Measurements from ENCODE around the gene CACNA1D.

Gene CACNA1D

DNA sequence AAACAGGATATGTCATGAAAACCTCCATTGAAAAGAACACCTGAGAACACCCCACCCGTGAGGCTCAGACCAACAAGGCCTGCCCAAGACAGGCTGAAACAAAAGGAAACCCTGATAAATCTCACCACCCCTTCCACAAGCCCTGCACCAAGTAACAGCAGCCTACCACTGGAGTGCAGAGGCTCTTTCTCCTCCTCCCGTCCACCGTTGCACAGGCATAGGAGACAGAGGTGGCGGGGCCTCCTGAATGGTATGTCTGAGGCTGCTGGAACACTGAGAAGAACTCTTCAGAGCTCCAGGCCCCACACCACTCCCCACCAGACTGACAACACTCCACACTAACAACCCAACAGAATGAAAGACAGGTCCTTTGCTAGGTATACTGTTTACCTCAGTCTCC lies 330.4 kb downstream of the CACNA1D start:
- no peak for DNase-seq (ENCODE audit: low spot score)

DNA sequence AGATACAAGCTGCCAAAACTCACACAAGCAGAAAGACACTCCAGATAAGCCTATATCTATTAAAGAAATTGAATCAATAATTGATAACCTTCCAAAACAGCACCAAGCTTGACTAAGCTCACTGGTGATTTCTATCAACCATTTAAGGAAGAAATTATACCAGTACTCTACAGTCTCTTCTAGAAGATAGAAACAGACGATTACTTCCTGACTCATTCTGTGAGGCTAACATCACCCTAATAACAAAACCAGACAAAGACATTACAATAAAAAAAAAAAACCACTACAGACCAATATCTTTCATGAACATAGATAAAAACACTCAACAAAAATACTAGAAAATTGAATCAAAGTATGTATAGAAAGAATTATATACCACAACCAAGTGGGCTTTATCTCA lies 331.6 kb downstream of the CACNA1D start:
- DNase-seq (ENCODE audit: low spot score), result no peak

DNA sequence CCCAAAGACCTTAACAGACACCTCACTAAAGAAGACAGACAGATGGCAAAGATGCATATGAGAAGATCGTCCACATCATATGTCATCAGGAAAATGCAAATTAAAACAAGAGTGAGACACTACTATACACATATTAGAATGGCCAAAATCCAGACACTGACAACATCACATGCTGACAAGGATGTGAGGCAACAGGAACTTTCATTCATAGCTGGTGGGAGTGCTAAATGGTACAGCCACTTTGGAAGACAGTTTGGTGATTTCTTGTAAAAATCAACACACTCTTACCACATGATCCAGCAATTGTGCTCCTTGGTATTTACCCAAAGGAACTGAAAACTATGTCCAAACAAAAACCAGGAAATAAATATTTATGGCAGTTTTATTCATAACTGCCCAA lies 334.2 kb downstream of the CACNA1D start:
- no peak for DNase-seq (ENCODE audit: low spot score)

DNA sequence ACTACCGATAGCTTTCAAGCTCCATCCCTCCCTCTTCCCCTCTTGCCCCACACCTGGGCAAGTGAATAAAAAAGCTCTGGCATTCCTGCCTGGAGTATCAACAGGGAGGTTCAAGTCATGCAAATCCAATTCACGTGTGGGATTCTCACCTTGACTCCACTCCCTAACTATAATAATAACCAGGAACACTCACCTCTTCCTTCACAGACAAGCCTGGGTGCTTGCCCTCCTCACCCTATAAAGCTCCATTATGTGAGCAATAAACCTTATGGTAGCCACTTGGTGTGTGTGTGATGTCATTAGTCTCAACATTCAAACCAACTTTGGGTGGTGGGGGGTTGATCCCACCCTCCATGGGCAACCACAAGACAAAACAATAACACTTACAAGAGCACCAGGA lies 335.2 kb downstream of the CACNA1D start:
- no peak for DNase-seq (ENCODE audit: low spot score)

DNA sequence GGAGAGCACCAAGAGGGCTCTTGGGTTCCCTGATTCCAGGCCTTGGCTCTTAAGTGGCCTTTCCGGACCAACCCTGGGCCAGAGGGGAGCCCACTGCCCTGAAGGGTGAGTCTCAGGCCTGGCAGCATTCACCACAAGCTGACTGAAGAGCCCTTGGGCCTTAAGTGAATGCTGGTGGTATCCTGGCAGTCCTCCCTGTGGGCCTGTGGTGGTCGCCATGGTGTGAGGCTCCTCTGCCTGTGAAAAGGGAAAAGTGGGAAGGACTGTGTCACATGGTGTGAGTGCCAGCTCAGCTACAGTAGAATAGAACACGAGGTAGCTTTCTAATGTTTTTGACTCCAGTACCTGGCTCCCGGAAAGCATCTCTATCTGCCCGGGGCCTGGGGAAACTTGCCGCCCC lies 336.5 kb downstream of the CACNA1D start:
- DNase-seq (ENCODE audit: low spot score), result no peak

DNA sequence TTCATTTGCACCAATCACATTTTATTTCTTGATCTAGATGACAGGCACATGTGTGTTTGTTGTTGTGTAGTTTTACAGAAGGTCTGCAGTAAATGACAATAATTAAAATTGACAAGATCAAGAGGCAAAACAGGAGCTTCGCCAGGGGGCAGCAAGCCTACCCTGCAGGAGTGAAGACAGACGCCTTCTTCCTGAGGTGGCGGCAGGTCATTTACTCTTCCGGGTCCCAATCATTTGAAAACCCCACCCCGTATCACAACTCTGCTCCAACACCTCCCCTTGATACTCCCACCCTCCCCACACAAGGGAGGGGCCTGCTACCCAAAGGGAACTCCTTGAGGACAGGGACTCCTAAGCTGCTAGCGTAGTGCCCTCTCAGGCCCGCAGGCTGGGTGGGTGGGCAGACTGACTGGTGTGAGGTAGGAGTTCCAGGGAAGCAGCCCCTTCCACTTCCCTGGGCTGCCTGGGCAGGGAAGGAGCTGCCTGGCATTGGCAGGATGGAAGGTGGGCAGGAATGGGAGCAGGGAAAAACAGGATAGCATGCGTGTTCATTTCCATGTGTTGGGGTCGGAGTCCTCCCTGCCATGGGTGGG lies 338.7 kb downstream of the CACNA1D start:
- DNase-seq (ENCODE audit: low spot score), result no peak

DNA sequence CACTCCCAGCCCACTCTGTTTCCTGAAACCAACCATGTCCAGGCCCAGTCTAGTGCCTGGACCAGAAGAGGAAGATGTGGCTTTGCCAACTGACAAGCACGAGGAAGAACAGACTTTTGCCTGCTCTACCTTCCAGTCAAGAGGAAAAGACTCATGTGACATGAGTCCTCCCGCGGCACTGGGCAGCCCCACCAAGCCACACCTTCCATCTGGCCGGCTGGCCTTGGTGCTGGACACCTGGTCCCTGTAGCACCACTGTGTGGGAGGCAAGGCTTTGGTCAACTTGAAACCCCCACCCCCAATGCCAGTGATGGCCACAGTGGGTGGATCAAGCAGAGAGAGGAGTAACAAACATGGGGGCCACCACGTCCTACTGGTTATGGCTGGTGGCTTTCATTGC lies 339.3 kb downstream of the CACNA1D start:
- DNase-seq (ENCODE audit: low spot score), result no peak

DNA sequence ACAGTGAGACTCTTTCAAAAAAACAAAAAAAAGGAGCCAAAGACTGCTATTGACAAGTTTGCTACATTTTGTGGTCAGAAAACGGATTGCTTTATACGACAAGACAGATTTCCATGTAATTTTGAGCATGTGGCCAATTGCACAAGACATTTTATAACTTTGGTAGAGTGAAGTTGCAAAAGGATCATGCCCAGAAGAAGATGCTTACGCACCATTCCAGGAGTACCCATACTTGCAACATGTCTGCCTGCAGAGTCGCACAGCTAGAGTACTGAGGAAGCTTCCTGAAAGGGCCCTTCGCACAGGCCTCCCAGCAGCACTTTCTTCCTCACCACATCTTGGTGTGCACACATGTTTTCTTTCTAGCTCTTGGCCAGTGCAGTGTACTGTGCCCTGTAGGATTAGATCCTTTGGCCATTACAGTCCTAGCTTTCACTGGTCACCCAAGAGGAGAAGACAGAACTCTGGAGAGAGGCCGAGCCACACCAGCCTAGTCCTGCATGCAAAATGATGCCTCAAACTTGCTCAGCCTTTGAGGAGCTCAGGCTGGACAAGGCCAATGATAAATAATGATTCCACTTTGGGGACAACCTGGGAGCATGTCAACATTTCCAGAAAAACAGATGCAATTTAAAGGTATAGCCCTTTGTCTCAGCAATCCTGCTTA lies 340.2 kb downstream of the CACNA1D start:
- DNase-seq (ENCODE audit: low spot score), result no peak

DNA sequence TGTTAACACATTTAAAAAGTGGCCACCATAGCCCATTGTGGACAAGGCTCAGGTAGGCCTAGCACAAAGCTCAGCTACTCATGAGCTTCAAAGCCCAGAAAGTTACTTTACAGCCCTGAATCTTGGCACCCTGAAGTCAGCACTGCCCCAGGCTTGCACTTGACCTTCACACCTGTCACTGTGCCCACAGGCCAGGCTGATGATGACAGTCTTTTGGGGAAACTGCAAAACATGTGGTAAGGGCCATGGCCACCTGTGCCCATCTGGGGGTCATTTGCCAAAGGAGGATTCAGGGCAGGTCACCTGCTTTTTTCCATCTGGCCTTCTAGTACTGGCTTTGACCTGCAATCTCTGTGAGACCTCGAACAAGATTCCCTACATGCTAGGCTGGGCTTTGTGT lies 340.8 kb downstream of the CACNA1D start:
- no peak for DNase-seq (ENCODE audit: low spot score)

DNA sequence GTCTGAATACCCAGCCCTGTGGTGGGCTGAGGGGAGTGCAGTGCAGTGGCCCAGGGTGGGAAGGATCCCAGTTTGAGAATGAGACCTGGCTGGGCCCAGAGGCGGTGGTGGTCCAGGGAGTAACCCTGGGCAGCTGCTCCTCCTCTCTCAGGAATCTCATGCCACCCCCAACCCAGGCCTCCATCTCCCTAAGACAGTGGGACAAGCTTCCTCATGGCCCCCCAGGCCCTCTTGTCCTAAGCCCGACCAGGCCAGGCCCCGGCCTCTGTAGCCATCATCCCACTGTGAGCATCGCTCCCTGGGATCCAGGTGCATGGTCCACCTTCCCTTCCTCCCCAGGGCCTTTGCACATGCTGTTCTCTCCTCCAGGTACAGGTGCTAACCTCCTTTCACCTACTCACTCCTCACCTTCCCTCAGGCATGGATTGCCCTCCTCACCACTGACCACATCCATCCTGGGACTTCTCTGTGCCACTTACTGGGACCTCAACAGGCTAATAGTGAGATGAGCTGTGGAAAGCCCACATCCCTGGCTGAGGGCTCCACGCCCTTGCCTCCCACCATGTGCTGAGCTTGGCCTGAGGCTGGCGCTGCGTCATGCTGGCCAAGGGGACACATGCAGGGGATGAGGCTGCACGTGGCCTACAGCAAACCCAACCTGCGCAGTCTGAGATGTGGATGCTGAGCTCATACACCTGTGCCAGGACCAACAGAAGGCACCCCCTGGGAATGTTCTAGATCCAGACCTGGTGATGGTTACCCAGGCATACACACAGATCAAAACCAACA lies 341.9 kb downstream of the CACNA1D start:
- DNase-seq (ENCODE audit: low spot score), result no peak

DNA sequence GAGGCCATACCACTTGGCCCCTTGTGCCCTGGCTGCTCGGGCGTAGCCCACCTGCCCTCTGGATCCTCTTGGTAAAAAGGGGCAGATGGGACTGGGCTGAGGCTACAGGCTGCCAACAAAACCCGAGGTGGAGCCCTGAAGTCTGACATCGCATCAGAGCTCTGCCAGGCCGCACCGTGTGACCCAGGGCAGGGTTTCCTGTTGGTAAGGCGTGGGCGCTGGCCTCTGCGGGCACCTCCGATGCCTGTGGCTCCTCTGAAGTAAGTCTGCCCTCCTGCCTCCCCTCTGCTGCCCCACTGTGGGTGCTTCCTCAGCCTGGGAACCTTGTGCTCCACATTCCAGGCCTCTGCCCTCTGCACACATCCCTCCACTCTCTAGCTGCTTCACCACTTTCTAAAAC lies 342.9 kb downstream of the CACNA1D start:
- DNase-seq (ENCODE audit: low spot score), result no peak

DNA sequence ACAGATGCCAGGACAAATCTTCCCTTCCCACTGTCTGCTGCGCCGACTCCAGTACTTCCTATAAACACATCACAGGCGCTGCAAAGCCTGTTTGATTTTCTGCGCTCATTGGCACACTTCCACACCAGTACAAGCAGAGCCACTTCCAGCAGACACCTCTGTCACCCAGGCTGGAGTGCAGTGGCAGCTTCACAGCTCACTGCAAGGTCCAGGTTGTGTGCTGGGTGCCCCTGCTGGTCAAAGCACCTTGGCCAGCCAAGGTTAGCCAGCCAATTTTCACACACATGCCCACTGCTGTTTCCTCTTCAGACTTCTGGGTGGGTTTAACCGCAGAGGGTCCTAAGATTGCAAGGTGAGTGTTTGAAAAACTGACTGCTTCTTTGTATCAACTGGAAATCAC lies 346.9 kb downstream of the CACNA1D start:
- DNase-seq (ENCODE audit: low spot score), result no peak

DNA sequence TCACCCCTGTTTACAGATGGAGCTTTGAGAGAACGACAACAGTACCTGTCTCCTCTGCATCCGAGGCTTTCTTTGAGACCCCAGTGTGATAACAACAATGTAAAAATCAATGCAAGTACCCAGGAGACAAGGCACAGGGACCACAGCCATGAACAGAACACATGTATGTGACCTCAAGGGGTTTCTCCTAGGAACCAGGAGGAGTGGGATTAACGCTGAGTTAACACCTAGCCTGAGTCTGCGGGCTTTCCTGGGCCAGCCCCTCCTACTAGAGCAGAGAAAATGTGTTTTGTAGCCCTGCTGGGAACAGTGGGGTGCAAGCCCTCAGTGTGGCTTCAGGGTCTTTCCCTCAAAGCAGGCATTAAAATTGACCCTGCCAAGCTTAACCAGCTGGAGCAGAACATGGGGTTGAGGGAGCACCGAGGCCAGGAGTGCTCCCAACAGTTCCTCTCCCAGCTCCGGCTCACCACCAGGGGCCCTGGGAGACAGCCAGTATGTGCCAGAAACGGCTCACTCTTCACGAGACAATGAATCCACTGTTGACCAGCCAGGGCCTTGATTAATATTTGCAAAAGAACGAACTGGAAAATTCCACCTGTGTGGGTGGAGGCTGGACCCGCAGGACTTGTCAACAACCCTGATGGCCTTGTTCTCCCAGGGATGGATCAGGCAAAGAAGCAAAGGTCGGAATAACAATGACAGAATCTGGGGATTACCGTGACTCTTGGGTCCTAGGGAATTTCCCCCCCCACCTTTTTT lies 348.2 kb downstream of the CACNA1D start:
- DNase-seq (ENCODE audit: low spot score), result no peak

DNA sequence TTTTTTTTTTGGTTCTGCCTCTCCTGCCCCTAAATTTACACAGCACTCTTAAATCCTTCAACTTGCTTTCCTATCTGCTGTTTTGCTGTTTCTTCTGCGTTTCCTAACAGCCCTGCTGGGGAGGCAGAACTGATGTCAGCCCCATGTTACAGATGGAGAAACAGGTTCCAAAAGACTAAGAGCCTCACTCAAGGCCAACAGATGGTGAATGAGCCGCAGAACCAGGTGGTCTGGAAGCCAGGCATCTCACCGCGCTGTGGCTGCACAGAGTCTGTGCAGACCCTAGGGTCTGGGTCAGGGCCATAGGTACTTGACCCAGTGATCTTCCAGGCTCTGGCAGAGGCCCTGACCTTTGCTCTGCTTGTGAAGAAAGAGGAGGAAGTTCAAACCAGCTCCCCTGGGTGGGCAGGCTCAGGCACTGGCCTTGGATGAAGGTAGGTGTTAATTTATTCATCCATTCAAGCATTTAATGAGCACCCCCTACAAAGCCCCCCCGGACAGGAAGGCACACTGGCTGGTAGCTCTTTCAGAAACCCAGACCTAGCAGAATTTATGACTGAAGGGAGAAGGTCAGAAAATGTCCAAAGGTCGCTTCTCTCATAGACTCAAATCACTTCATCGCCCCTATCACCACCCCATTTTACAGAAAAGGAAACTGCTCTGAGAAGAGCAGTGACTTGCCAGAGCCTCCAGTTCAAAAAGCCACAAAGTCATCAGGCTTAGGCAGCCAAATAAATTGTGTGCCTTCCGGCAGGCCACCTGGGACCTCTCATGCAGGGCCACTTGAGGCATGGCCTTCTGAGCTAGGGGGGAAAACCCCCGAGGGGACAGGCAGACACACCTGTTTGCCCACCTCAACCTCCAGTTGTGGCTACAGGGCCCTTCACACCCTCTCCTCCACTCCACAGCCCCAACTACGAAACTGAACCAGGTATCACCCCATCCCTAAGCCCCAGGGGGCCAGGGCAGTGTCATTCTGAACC lies 349.1 kb downstream of the CACNA1D start:
- DNase-seq (ENCODE audit: low spot score), result no peak

DNA sequence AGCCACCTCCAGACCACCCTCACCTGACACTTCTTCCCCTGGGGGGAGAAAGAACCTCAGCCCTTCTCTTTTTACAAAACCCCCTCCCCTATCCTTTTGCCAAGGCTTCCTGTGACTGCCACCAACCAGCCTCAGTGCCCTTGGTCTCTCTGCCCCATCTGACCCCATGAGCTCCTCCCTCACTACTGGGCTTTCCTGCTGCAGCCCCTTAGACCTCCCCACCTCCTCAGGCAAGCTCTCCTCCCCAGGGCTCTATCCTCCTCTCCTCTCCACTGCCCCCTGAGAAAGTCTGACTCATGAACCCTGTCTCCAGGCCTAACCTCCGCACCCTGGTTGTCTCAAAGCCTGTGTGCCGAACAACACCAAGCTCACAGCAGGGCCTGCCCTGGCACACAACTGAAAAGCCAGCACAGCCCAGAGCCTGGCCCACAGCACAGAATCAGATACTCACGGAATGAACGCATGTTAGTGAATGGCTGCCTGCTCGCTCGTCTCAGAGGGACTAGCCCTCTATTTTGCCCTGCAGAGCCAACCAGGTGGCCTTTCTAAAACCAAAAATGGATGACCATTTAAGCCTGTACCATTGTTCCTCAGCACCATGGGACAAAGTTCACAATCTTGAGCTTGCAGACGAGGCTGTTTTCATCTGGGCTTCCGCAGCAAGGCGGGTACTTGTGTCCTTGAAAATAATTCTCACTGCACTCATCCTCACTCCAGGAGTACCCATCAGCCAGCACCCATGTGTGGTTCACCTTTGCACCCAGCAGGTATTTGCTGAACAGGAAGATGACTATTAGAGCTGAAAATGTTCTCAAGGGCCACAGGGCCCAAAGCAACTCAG lies 350.1 kb downstream of the CACNA1D start:
- no peak for DNase-seq (ENCODE audit: low spot score)

DNA sequence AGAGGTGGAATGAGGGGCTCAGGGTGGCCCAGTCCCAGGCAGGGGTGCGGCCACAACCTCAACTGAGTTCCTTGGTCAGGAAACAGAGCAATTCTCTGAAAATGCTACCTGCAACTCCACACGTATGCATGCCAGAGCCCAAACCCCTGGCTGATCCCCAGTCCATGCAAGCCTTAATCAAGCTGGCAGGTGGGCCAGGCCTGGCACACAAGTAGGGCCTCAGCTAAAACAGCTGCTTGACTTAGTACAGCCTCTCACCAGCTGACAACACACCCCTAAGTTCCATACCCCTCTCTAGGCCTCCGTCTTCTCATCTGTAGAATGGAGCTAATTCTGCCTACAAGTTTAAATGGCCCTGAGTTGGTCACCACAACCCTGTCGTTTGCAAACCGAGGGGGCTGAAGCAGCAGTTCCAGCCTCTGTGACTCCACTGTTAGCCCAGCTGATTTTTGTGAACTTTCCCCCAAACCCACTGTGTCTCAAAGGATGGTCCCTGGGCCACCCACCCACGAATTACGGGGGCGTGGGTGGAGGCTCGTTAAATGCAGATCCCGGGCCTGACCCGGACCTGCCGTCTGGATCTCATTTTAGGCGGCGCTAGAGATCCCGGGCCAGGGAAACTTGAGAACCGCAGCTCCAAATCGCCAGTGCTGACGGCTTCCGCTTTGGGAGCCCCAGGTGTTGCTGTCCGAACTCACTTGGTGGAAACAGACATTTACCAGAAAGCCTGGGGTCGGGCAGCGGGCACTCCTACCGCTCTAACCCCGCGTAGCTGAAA lies 350.9 kb downstream of the CACNA1D start:
- DNase-seq (ENCODE audit: low spot score), result no peak

DNA sequence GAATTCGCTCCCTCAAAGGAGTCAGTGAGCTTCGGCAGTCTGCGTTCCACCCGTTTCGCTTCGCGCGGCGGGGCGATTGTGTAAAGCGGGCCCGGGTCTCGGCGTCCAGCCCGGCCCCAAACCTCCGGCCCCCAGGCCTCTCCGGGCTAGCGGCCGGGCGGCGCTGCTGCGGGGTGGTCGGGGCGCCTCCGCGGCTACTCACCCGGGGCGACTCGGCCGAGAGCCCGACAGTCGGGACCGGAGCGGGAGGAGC lies 351.4 kb downstream of the CACNA1D start:
- DNase-seq (ENCODE audit: low spot score), result no peak

DNA sequence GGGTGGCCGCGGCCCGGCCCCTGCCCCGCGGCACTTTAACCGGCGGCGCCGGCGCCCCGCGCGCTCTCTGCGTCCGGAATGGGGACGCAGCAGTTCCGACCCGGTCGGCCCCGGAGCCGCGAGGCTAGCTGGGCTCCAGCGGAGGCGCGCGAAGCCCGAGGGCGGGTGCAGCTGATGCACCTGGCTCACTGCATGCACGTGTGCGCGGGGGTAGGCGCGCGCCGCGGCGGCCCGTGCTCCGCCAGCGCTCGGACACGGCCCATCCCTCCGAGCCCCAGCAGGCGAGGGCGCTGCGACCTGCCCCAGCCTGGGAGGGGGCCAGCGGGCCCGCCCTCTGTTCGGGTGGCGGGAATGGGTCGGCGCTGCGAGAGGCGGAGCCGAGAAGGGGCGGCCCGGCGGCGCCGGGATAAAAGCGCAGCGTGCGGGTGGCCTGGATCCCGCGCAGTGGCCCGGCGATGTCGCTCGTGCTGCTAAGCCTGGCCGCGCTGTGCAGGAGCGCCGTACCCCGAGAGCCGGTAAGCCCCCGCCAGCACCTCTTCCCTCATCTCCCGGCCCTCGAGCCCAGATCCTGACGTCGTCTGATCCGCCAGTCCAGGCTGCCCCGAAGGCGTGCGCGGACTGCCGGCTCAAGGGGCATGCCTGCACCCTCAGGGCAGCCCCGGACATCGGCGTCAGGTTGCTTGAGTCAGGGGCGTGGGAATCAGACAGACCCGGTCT lies 351.9 kb downstream of the CACNA1D start, which contains the start of the genes CHDH and IL17RB:
CHDH (minus strand) TSS at position 286 of the 717 bp plus-strand sequence. CDS start 22,411 bp downstream, outside the sequence.
IL17RB (plus strand) TSS at position 435 of the 717 bp plus-strand sequence; CDS start at position 456, 21 bp downstream.
- DNase-seq (ENCODE audit: low spot score), result no peak

DNA sequence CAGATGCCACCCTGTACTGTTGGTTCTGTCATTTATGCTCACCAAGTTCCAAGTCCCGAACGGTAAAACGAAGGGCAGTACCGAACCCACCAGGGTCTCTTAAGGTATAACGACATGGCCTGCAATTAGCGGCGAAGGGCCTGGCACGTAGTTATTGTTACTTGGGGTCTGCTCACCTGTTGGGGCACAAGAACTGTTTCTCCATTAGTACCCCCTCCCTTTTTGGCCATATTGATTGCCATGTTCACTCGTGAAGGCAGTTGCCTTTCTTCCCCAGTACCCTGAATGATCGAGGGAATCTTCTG lies 352.4 kb downstream of the CACNA1D start:
- DNase-seq (ENCODE audit: low spot score), result no peak
